HepG2 (cell line): ENCODE results near the gene EPB41. TPM values are rescaled to one million over a fixed set of nuclear protein-coding genes. Genes with fewer than 3 reads are reported as not detected.

Experiments
- CENPT ChIP-seq: sonication (generic); formaldehyde crosslinking; IDR thresholded peaks from 2 replicates; pipeline ENCODE4 v1.8.0; 2022; ENCODE audit warnings: low read depth, mild to moderate bottlenecking, moderate library complexity, missing genetic modification reagents
- E2F2 ChIP-seq: sonication (generic); formaldehyde crosslinking; IDR thresholded peaks from 2 replicates; pipeline ENCODE4 v1.4.0; 2020; ENCODE audit warnings: missing genetic modification reagents, borderline replicate concordance
- KDM3A ChIP-seq: IDR thresholded peaks from 2 replicates; pipeline ENCODE4 v1.6.1; 2018; ENCODE audit warnings: low read depth, missing compliant biosample characterization
- SCMH1 ChIP-seq: sonication (generic); formaldehyde crosslinking; IDR thresholded peaks from 2 replicates; pipeline ENCODE4 v1.9.0; 2021; ENCODE audit warnings: missing genetic modification reagents, mild to moderate bottlenecking, borderline replicate concordance
- TRIM24 ChIP-seq: sonication (generic); formaldehyde crosslinking; IDR thresholded peaks from 2 replicates; pipeline ENCODE4 v1.8.0; 2022; ENCODE audit warnings: mild to moderate bottlenecking, missing genetic modification reagents
- U2AF2 ChIP-seq: fragments of 200-400 bp; formaldehyde crosslinking; IDR thresholded peaks from 2 replicates; pipeline ENCODE4 v1.6.1; 2017; ENCODE audit warnings: low read depth, mild to moderate bottlenecking, low read length
- ZBTB34 ChIP-seq: sonication (generic); formaldehyde crosslinking; IDR thresholded peaks from 2 replicates; pipeline ENCODE4 v1.8.0; 2022; ENCODE audit warnings: mild to moderate bottlenecking, missing genetic modification reagents
- ZBTB40 ChIP-seq, 2 experiments: fragments of 450-650 bp in 1 of 2; sonication (generic) in 1 of 2; formaldehyde crosslinking in 1 of 2; IDR thresholded peaks; 2 replicates each; pipeline versions ENCODE4 v1.6.1 to v1.8.0; 2016 to 2022; ENCODE audit warnings: antibody characterized with exemption in 1 of 2, mild to moderate bottlenecking in 1 of 2, missing genetic modification reagents in 1 of 2
- ZC3H4 ChIP-seq: sonication (generic); formaldehyde crosslinking; IDR thresholded peaks from 2 replicates; pipeline ENCODE4 v1.4.0; 2020; ENCODE audit warnings: missing genetic modification reagents, borderline replicate concordance
- ZFP36L1 ChIP-seq: sonication (generic); formaldehyde crosslinking; IDR thresholded peaks from 2 replicates; pipeline ENCODE4 v1.8.0; 2022; ENCODE audit warnings: mild to moderate bottlenecking, missing genetic modification reagents, moderate library complexity
- ZNF160 ChIP-seq: sonication (generic); formaldehyde crosslinking; IDR thresholded peaks from 2 replicates; pipeline ENCODE4 v1.8.0; 2022; ENCODE audit warnings: mild to moderate bottlenecking, inconsistent platforms, missing genetic modification reagents
- ZNF205 ChIP-seq: IDR thresholded peaks from 2 replicates; pipeline ENCODE4 v1.6.1; 2018; ENCODE audit warnings: missing biosample characterization, missing genetic modification reagents
- ZNF558 ChIP-seq: sonication (generic); formaldehyde crosslinking; IDR thresholded peaks from 2 replicates; pipeline ENCODE4 v1.9.0; 2022; ENCODE audit warnings: mild to moderate bottlenecking, missing genetic modification reagents, borderline replicate concordance
- ZNF746 ChIP-seq: sonication (generic); formaldehyde crosslinking; IDR thresholded peaks from 2 replicates; pipeline ENCODE4 v1.8.0; 2022; ENCODE audit warnings: mild to moderate bottlenecking, missing genetic modification reagents
- polyA plus RNA-seq, 8 experiments: library from polyadenylated mRNA; depleted of rRNA in 3 of 8; stranded (reverse) in 7 of 8; unstranded in 1 of 8; fragments of >200 nt; fragmentation: Illumina TruSeq in 4 of 8; extraction: Trizol in 4 of 8; gene quantifications; 2 replicates each; pipeline versions ENCODE4 v1.2.1 to v1.2.3, GENCODE V29; 2011 to 2016; ENCODE audit warnings: low read depth in 4 of 8, missing spikeins in 1 of 8, mixed read lengths in 1 of 8; ENCODE audit not compliant: insufficient read depth in 1 of 8
- total RNA-seq, 5 experiments: library from RNA; depleted of rRNA; stranded (reverse); fragments of >200 nt; fragmentation: Illumina TruSeq; extraction: Trizol; gene quantifications; 2 replicates each; pipeline ENCODE4 v1.2.3, GENCODE V29; 2016; ENCODE audit warnings: low read depth in 1 of 5
- TF ChIP-seq, protein P1 (sequence below): sonication (generic); formaldehyde crosslinking; IDR thresholded peaks from 2 replicates; pipeline ENCODE4 v1.8.0; 2022; ENCODE audit warnings: mild to moderate bottlenecking, missing genetic modification reagents, moderate library complexity

The EPB41 gene
- total and polyA plus RNA-seq, 2 of the 13 experiments (the other 11 are each of a cell fraction or from before 2014, with no cell fraction given) = 34.5 to 46.7 TPM

DNA sequence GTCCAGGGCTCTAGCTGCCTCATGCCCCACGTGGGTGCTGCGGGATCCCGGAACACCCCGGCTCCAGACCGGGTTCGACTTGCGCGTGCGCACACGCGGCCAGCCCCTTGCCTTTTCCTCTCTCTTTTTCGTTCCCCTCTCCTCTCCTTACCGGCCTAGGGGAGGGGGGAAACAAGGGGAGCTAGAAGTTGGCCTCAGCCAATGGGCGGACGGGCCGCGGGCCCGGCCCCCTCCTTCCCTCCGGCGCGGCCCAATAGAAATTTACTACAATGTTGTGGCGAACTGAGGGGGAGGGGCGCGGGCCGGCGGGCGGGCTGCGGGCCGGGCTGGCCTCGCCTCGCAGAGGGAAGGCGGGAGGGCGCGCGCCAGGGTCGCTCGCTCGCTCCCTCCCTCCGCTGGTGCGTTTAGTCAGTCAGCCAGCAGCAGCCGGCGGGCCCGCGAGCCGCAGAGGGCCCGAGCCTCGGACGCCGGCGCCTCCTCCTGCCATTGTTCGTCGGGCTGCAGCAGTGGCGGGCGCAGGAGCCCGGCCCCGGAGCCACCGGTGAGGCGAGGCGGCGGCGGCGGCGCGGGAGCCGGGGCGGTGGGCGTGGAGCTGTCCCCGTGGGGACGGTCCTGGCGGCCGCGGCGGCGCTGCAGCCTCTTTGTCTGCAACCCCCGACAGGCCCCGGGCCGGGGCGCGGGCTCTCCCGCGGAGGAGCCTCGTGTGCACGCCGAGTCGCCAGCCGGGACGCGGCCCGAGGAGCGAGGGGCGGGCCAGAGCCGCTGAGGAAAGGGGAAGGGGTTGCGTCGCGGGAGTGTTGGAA, at the start of gene EPB41 (continued):
- no peak for TF ChIP-seq CENPT (CRISPR knock-in tag)
- TF ChIP-seq ZNF160 = no peak
- TF ChIP-seq, protein P1, sequence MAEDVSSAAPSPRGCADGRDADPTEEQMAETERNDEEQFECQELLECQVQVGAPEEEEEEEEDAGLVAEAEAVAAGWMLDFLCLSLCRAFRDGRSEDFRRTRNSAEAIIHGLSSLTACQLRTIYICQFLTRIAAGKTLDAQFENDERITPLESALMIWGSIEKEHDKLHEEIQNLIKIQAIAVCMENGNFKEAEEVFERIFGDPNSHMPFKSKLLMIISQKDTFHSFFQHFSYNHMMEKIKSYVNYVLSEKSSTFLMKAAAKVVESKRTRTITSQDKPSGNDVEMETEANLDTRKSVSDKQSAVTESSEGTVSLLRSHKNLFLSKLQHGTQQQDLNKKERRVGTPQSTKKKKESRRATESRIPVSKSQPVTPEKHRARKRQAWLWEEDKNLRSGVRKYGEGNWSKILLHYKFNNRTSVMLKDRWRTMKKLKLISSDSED (CRISPR knock-in tag) = no peak; the same call in 1 of the 2 replicates
- no peak for TF ChIP-seq ZBTB40 (IDR thresholded peaks at IDR 0.05)
- TF ChIP-seq ZBTB40 (CRISPR knock-in tag; IDR thresholded peaks at IDR 0.05) = no peak
- no peak for TF ChIP-seq KDM3A (CRISPR knock-in tag)
- TF ChIP-seq E2F2 = no peak
- TF ChIP-seq ZNF205 (CRISPR knock-in tag) = no peak
- no peak for TF ChIP-seq ZBTB34
- TF ChIP-seq ZC3H4 = no peak
- no peak for TF ChIP-seq SCMH1 (CRISPR knock-in tag)
- no peak for TF ChIP-seq ZFP36L1
- TF ChIP-seq TRIM24 (CRISPR knock-in tag) = no peak
- no peak for TF ChIP-seq U2AF2
- no peak; the same call in 1 of the 2 replicates for TF ChIP-seq ZNF746
- TF ChIP-seq ZNF558 (CRISPR knock-in tag) = no peak
